ENCODE data around the gene HSD17B1. TPM values are rescaled to one million over a fixed set of nuclear protein-coding genes. Genes with fewer than 3 reads are reported as not detected.

HSD17B1 gene
- total RNA-seq, 1 experiment from 2014 or later: 1.5 TPM

DNA sequence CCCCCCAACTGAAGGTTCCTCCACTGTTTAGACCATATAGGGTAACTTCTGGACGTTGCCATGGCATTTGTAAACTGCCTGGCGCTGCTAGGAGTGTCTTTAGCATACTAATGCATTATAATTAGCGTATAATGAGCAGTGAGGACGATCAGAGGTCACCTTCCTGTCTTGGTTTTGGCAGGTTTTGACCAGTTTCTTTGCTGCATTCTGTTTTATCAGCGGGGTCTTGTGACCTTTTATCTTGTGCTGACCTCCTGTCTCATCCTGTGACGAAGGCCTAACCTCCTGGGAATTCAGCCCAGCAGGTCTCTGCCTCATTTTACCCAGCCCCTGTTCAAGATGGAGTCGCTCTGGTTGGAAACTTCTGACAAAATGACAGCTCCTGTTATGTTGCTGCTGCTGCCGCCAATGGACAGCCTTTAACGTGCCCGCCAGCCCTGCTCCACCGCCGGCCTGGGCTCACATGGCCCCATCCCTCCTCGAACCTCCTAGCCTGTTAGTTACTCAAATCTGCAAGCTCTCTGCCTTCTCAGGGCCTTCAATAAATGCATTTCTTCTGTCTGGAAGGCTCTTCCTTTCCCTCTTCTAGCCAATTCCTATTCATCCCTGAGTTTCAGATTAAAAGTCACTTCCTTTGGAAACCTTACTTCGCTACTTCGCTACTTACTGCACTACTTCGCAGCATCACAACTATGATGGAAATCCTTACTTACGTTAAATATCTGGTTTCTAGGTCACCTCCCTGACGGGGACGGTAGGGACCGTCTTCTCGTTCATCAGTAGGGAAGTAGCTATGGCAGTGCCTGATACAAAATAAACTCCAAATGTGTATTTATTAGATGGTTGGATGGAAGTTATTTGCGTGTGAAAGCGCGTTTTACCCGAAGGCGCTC, 17.3 kb upstream of the HSD17B1 start:
- no peak overlapping the region for H2BK20ac ChIP-seq (ENCODE audit: low read depth, low read length, poor library complexity, severe bottlenecking)
- H2BK15ac ChIP-seq (ENCODE audit: low read depth, low read length): no peak overlapping the region
- peaks cover 34% of the 10 kb centered on the region for H3K27me3 Mint-ChIP-seq (ENCODE audit: low read depth)
- H3K4me1 ChIP-seq (ENCODE audit: insufficient read depth, low read length): no peaks in the 10 kb centered on the region; the same call in 1 of the 2 replicates
- no peak overlapping the region for H4K91ac ChIP-seq (ENCODE audit: insufficient read length, low read depth, low read length)
- WGBS (ENCODE audit: extremely low coverage, insufficient read length, low lambda C conversion rate): no CpG with 5 or more reads among the region's 26 CpGs
- H3K27ac Mint-ChIP-seq: peak overlapping the region in 2 of 3 experiments; percentile 48 to 87; a peak in 3 of 7 replicates
- no peaks in the 10 kb centered on the region for H3K79me1 ChIP-seq (ENCODE audit: insufficient read depth, low read depth, low read length, poor library complexity, severe bottlenecking)
- TF ChIP-seq, protein P1, sequence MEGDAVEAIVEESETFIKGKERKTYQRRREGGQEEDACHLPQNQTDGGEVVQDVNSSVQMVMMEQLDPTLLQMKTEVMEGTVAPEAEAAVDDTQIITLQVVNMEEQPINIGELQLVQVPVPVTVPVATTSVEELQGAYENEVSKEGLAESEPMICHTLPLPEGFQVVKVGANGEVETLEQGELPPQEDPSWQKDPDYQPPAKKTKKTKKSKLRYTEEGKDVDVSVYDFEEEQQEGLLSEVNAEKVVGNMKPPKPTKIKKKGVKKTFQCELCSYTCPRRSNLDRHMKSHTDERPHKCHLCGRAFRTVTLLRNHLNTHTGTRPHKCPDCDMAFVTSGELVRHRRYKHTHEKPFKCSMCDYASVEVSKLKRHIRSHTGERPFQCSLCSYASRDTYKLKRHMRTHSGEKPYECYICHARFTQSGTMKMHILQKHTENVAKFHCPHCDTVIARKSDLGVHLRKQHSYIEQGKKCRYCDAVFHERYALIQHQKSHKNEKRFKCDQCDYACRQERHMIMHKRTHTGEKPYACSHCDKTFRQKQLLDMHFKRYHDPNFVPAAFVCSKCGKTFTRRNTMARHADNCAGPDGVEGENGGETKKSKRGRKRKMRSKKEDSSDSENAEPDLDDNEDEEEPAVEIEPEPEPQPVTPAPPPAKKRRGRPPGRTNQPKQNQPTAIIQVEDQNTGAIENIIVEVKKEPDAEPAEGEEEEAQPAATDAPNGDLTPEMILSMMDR (conservative IDR thresholded peaks at IDR 0.05): no peak
- no peak overlapping the region for H2BK5ac ChIP-seq (ENCODE audit: insufficient read length, low read length)
- H3K23ac ChIP-seq (ENCODE audit: insufficient read length, low read depth, low read length): no peak overlapping the region
- H4K5ac ChIP-seq (ENCODE audit: insufficient read length, low read depth, low read length): no peak overlapping the region
- H2AK5ac ChIP-seq (ENCODE audit: insufficient read length, low read length): no peak overlapping the region
- no peak overlapping the region for H3K18ac ChIP-seq (ENCODE audit: insufficient read length, low read depth, low read length)
- no peak overlapping the region for H2BK120ac ChIP-seq (ENCODE audit: low read depth, low read length, poor library complexity, severe bottlenecking)
- peaks cover 0 to 11% (median 8%) of the 10 kb centered on the region in 3 experiments; a peak in 4 of 7 replicates for H3K36me3 Mint-ChIP-seq (ENCODE audit: insufficient read depth in 1 of 3, low read depth in 3 of 3)
- no peaks in the 10 kb centered on the region for H3K9me3 Mint-ChIP-seq
- peak overlapping the region; percentile 53 for H3K4me2 ChIP-seq (ENCODE audit: insufficient read depth, insufficient read length, low read length)
- no peak overlapping the region for H3K4ac ChIP-seq (ENCODE audit: low read depth, low read length)
- no peak overlapping the region for H2AFZ ChIP-seq (ENCODE audit: low read length)
- no peak for DNase-seq
- H3T11ph ChIP-seq (ENCODE audit: low read length): no peak overlapping the region
- H3K9me3 ChIP-seq (ENCODE audit: control insufficient read depth, low read depth, low read length): no peaks in the 10 kb centered on the region
- no peaks in the 10 kb centered on the region for H3K27me3 ChIP-seq (ENCODE audit: insufficient read depth, low read length)
- no peak overlapping the region for H3K9ac ChIP-seq (ENCODE audit: extremely low read depth, insufficient read length, low read length)
- no peaks in the 10 kb centered on the region for H4K20me1 ChIP-seq (ENCODE audit: control insufficient read depth, insufficient read depth, insufficient read length)
- no peak overlapping the region for H4K8ac ChIP-seq (replicated peaks; ENCODE audit: insufficient read length, low read depth, low read length)
- no peak overlapping the region for H3K27ac ChIP-seq (ENCODE audit: insufficient read length, low read depth, low read length)
- H3K14ac ChIP-seq (ENCODE audit: insufficient read depth, low read length): no peak overlapping the region
- H2BK12ac ChIP-seq (ENCODE audit: insufficient read length, low read depth, low read length): no peak overlapping the region
- H3K4me1 Mint-ChIP-seq: peaks cover 11 to 21% of the 10 kb centered on the region in 2 experiments
- peak overlapping the region; percentile 58 to 75 for H3K4me3 Mint-ChIP-seq
- H3K56ac ChIP-seq (ENCODE audit: insufficient read length, low read depth, low read length): no peak overlapping the region
- H3K23me2 ChIP-seq (ENCODE audit: insufficient read length, low read depth, low read length, poor library complexity, severe bottlenecking): peaks cover 9% of the 10 kb centered on the region
- no peaks in the 10 kb centered on the region for H3K79me2 ChIP-seq (ENCODE audit: insufficient read depth, low read length)
